ENCODE data around the gene EDDM3A. TPM values are rescaled to one million over a fixed set of nuclear protein-coding genes. Genes with fewer than 3 reads are reported as not detected.
A peak's percentile ranks its signal among the peaks of the same experiment; 100 is the strongest.
"Not testable (repeated sequence)": the region's sequence is repeated elsewhere in the genome, so short reads cannot be mapped to it uniquely, and the experiment has no call there.

The EDDM3A gene
- total RNA-seq, 1 donor from 2014 or later: not detected

DNA sequence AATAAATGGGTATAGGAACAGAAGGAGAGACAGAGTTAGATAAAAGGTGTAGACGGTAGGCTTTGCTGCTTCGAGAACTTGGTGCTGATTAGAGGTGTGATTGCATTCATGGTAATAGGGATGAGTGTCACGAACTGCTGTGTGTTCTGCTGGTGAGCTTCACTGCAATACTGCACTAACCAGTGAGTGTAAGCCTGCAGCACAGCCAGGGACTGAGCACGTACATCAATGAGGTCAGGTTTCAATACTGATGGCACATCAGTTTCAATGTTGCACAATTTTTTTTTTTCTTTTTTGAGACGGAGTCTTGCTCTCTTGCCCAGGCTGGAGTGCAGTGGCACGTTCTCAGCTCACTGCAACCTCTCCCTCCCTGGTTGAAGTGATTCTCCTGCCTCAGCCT, 24.9 kb upstream of the EDDM3A start:
- Mint-ChIP-seq H3K4me1 (peaks cover 58% of the 10 kb centered on the region), H3K27ac (no peak overlapping the region), H3K9me3 (peaks cover 4% of the 10 kb centered on the region), H3K27me3 (peaks cover 4% of the 10 kb centered on the region), H3K36me3 (ENCODE audit: low read depth) (no peaks in the 10 kb centered on the region), H3K4me3 (no peak overlapping the region)
- intact Hi-C loops (cut with micrococcal nuclease): no loop called here
- ChIA-PET POLR2A (no interaction called here), CTCF (no interaction called here)
- ATAC-seq (ENCODE audit: low read depth): no peak
- no peak for TF ChIP-seq CTCF (IDR thresholded peaks at IDR 0.05)
- no peak for DNase-seq

GRCh38 chr14:20722016-20722415, 23.7 kb upstream of the EDDM3A start:
- no peaks in the 10 kb centered on the region for H3K9me3 Mint-ChIP-seq
- peaks cover 4% of the 10 kb centered on the region for H3K27me3 Mint-ChIP-seq
- H3K27ac Mint-ChIP-seq: no peak overlapping the region
- ATAC-seq (ENCODE audit: low read depth) (no peak), DNase-seq (no peak)
- H3K4me1 Mint-ChIP-seq: peaks cover 58% of the 10 kb centered on the region
- H3K36me3 Mint-ChIP-seq (ENCODE audit: low read depth): no peaks in the 10 kb centered on the region
- TF ChIP-seq CTCF (IDR thresholded peaks at IDR 0.05): no peak
- no peak overlapping the region for H3K4me3 Mint-ChIP-seq
- ChIA-PET POLR2A (no interaction called here), CTCF (no interaction called here)
- intact Hi-C loops (cut with micrococcal nuclease): no loop called here

DNA sequence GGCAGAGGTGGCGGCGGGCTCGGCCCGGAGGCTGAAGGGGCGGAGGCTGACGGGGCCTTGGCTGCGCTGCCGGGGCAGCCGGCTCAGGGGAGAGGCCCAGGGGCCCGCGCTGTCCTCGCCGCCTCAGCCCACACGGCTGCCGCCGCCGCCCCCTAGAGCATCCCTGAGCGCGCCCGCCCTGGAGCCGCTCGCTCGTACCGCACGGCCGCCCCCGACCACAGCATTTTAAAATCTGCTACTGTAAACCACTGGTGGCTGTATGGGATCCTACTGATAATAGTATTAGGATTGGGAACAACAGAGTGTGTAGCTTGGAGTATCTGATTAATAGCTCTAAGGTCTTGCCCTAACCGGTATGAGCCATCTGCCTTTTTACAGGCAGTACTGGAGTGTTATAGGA, 22.2 kb upstream of the EDDM3A start:
- no peaks in the 10 kb centered on the region for H3K36me3 Mint-ChIP-seq (ENCODE audit: low read depth)
- peak overlapping the region; percentile 36 for H3K4me3 Mint-ChIP-seq
- H3K27me3 Mint-ChIP-seq: peaks cover 8% of the 10 kb centered on the region
- DNase-seq (no peak), ATAC-seq (ENCODE audit: low read depth) (peak; percentile 68)
- no peak for TF ChIP-seq CTCF (IDR thresholded peaks at IDR 0.05)
- intact Hi-C loops (cut with micrococcal nuclease): no loop called here
- POLR2A ChIA-PET: interaction anchor here (0.7 kb wide), 1 partner anchor 11 kb away, joined by 3 read pairs; no protein-coding TSS in a partner anchor
- H3K27ac Mint-ChIP-seq: no peak overlapping the region
- H3K9me3 Mint-ChIP-seq: no peaks in the 10 kb centered on the region
- CTCF ChIA-PET: no interaction called here
- peaks cover 45% of the 10 kb centered on the region for H3K4me1 Mint-ChIP-seq

- H3K9me3 Mint-ChIP-seq; ATAC-seq (ENCODE audit: low read depth); POLR2A ChIA-PET; intact Hi-C loops (cut with micrococcal nuclease); H3K27me3 Mint-ChIP-seq; DNase-seq; H3K36me3 Mint-ChIP-seq (ENCODE audit: low read depth): not testable (repeated sequence)
- Mint-ChIP-seq H3K4me1 (peaks cover 29% of the 10 kb centered on the region), H3K4me3 (peak overlapping the region; percentile 1), H3K27ac (peak overlapping the region; percentile 54)
- CTCF ChIA-PET: interaction anchor here (0.6 to 1.7 kb wide), 2 partner anchors 53 to 132 kb away, joined by 3 to 5 read pairs; no protein-coding TSS in a partner anchor
Measured at GRCh38 chr14:20726121-20726520, 19.6 kb upstream of the EDDM3A start.

- ChIA-PET CTCF (interaction anchor here (1.7 kb wide), 1 partner anchor 131 kb away, joined by 5 read pairs; no protein-coding TSS in a partner anchor), POLR2A (no interaction called here)
- H3K27me3 Mint-ChIP-seq: peaks cover 8% of the 10 kb centered on the region
- H3K9me3 Mint-ChIP-seq: no peaks in the 10 kb centered on the region
- DNase-seq (no peak), ATAC-seq (ENCODE audit: low read depth) (no peak)
- no peak overlapping the region for H3K4me3 Mint-ChIP-seq
- TF ChIP-seq CTCF (IDR thresholded peaks at IDR 0.05): no peak
- H3K27ac Mint-ChIP-seq: peak overlapping the region; percentile 54
- peaks cover 29% of the 10 kb centered on the region for H3K4me1 Mint-ChIP-seq
- intact Hi-C loops (cut with micrococcal nuclease): no loop called here
- no peaks in the 10 kb centered on the region for H3K36me3 Mint-ChIP-seq (ENCODE audit: low read depth)
Measured at GRCh38 chr14:20726531-20726930, 19.2 kb upstream of the EDDM3A start.

- Mint-ChIP-seq H3K4me1 (peaks cover 22% of the 10 kb centered on the region), H3K4me3 (no peak overlapping the region), H3K27ac (no peak overlapping the region), H3K9me3 (no peaks in the 10 kb centered on the region), H3K36me3 (ENCODE audit: low read depth) (no peaks in the 10 kb centered on the region), H3K27me3 (peaks cover 4% of the 10 kb centered on the region)
- TF ChIP-seq CTCF (IDR thresholded peaks at IDR 0.05): no peak
- DNase-seq: no peak
- intact Hi-C loops (cut with micrococcal nuclease): no loop called here
- POLR2A ChIA-PET: interaction anchor here (1.3 kb wide), 1 partner anchor 11 kb away, joined by 3 read pairs; no protein-coding TSS in a partner anchor
- ATAC-seq (ENCODE audit: low read depth): no peak
- CTCF ChIA-PET: no interaction called here
Measured at GRCh38 chr14:20730891-20731290, 14.8 kb upstream of the EDDM3A start.
